ENCODE measurements around the gene CADM1.

Gene CADM1

DNA sequence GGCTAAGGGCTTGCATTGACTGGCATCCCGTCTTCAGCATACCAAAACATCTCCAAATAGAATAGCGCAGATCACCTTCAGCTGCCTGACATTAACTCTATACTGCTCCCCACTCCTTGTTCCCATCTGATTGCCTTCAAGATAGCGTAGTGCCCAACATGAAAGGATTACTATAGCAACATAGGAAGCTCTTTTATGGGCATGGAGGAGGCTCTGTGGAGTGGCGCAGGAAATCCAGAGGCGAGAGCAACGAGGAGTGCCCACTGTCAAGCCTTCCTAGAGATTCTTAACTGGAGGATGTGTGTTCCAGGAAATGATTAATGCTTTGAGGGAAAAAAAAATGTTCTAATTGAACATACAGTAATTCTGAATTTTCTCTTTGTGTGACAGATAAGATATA lies 213.3 kb downstream of the CADM1 start:
- Histone ChIP-seq H3K27ac (ENCODE audit: low read length) (no peak overlapping the region), H3K36me3 (ENCODE audit: insufficient read depth, low read length) (no peaks in the 10 kb centered on the region), H3K4me1 (ENCODE audit: insufficient read depth, low read length) (no peaks in the 10 kb centered on the region), H4K20me1 (ENCODE audit: insufficient read depth, low read length) (no peaks in the 10 kb centered on the region), H3K4me3 (ENCODE audit: low read depth in 1 of 2, low read length in 2 of 2) (no peak overlapping the region), H3K9ac (ENCODE audit: low read depth, low read length) (no peak overlapping the region), H3K27me3 (ENCODE audit: insufficient read depth, low read length, poor library complexity) (peaks cover 12% of the 10 kb centered on the region), H3K9me3 (ENCODE audit: insufficient read depth, low read length, severe bottlenecking) (no peaks in the 10 kb centered on the region), H3K79me2 (ENCODE audit: insufficient read depth, low read length) (no peaks in the 10 kb centered on the region), H2AFZ (ENCODE audit: low read depth, low read length) (no peak overlapping the region), H3K4me2 (ENCODE audit: insufficient read depth, low read length) (no peak overlapping the region)
- ATAC-seq (ENCODE audit: insufficient read depth, low read depth) (no peak), DNase-seq (no peak)
- no peak for TF ChIP-seq EZH2 (IDR thresholded peaks at IDR 0.05; ENCODE audit: borderline replicate concordance, low read depth, low read length, severe bottlenecking)
- TF ChIP-seq, protein P1, sequence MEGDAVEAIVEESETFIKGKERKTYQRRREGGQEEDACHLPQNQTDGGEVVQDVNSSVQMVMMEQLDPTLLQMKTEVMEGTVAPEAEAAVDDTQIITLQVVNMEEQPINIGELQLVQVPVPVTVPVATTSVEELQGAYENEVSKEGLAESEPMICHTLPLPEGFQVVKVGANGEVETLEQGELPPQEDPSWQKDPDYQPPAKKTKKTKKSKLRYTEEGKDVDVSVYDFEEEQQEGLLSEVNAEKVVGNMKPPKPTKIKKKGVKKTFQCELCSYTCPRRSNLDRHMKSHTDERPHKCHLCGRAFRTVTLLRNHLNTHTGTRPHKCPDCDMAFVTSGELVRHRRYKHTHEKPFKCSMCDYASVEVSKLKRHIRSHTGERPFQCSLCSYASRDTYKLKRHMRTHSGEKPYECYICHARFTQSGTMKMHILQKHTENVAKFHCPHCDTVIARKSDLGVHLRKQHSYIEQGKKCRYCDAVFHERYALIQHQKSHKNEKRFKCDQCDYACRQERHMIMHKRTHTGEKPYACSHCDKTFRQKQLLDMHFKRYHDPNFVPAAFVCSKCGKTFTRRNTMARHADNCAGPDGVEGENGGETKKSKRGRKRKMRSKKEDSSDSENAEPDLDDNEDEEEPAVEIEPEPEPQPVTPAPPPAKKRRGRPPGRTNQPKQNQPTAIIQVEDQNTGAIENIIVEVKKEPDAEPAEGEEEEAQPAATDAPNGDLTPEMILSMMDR (IDR thresholded peaks at IDR 0.05; ENCODE audit: borderline replicate concordance, extremely low read depth, low read length, poor library complexity, severe bottlenecking) = no peak

DNA sequence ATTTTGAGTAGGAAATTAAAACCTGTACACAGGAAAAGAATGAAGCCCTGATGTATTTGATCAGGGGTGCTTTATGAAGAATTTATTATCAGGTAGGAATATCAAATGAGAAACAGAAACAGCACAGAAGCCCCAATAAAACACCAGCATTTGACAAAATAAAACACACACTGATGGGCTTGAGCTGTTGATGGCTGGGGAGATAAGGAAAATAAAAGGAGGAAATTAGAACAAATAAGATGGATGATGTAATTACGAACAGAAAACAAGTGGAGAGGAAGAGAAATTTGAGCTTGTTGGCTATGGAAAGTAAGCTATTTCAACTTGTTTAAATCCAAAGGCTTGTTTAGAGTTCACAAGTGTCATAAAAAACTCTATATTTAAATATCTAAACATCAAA lies 213.7 kb downstream of the CADM1 start:
- TF ChIP-seq EZH2 (IDR thresholded peaks at IDR 0.05; ENCODE audit: borderline replicate concordance, low read depth, low read length, severe bottlenecking) = no peak
- TF ChIP-seq, protein P1 (IDR thresholded peaks at IDR 0.05; ENCODE audit: borderline replicate concordance, extremely low read depth, low read length, poor library complexity, severe bottlenecking) = no peak
- Histone ChIP-seq H3K36me3 (ENCODE audit: insufficient read depth, low read length) (no peaks in the 10 kb centered on the region), H3K4me2 (ENCODE audit: insufficient read depth, low read length) (no peak overlapping the region), H3K4me3 (ENCODE audit: low read depth in 1 of 2, low read length in 2 of 2) (no peak overlapping the region), H3K9ac (ENCODE audit: low read depth, low read length) (no peak overlapping the region), H3K9me3 (ENCODE audit: insufficient read depth, low read length, severe bottlenecking) (no peaks in the 10 kb centered on the region), H3K79me2 (ENCODE audit: insufficient read depth, low read length) (no peaks in the 10 kb centered on the region), H3K27ac (ENCODE audit: low read length) (no peak overlapping the region), H4K20me1 (ENCODE audit: insufficient read depth, low read length) (no peaks in the 10 kb centered on the region), H3K27me3 (ENCODE audit: insufficient read depth, low read length, poor library complexity) (peaks cover 15% of the 10 kb centered on the region), H3K4me1 (ENCODE audit: insufficient read depth, low read length) (no peaks in the 10 kb centered on the region), H2AFZ (ENCODE audit: low read depth, low read length) (no peak overlapping the region)
- ATAC-seq (ENCODE audit: insufficient read depth, low read depth) (no peak), DNase-seq (no peak)

DNA sequence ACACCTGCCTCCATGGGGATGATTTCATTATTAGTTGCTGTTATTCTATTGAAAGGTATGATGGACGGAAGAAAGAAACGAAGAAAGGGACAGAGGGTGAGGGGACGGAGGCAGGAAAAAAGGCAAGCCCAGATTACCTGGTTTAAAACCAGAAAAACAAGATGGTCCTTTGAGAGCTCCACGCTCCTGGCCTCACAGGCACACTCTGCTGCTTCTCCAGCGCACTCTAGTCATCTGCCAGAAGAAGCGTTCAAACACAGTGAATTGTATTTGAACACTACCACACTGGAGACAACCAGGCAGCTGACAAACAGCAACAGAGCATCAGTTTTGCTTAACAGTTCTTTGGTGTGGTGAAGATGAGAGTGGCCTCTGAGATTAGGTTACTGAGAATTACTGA lies 216.9 kb downstream of the CADM1 start:
- H3K9me3 ChIP-seq (ENCODE audit: insufficient read depth, low read length, severe bottlenecking) = no peaks in the 10 kb centered on the region
- H4K20me1 ChIP-seq (ENCODE audit: insufficient read depth, low read length) = no peaks in the 10 kb centered on the region
- H3K4me1 ChIP-seq (ENCODE audit: insufficient read depth, low read length) = no peaks in the 10 kb centered on the region
- H3K27me3 ChIP-seq (ENCODE audit: insufficient read depth, low read length, poor library complexity) = peaks cover 13% of the 10 kb centered on the region
- H3K36me3 ChIP-seq (ENCODE audit: insufficient read depth, low read length) = no peaks in the 10 kb centered on the region
- DNase-seq = no peak
- H3K4me2 ChIP-seq (ENCODE audit: insufficient read depth, low read length) = no peak overlapping the region
- H3K9ac ChIP-seq (ENCODE audit: low read depth, low read length) = no peak overlapping the region
- TF ChIP-seq, protein P1 (IDR thresholded peaks at IDR 0.05; ENCODE audit: borderline replicate concordance, extremely low read depth, low read length, poor library complexity, severe bottlenecking) = no peak
- no peak for TF ChIP-seq EZH2 (IDR thresholded peaks at IDR 0.05; ENCODE audit: borderline replicate concordance, low read depth, low read length, severe bottlenecking)
- no peak overlapping the region for H3K27ac ChIP-seq (ENCODE audit: low read length)
- no peak for ATAC-seq (ENCODE audit: insufficient read depth, low read depth)
- H3K4me3 ChIP-seq (ENCODE audit: low read depth in 1 of 2, low read length in 2 of 2) = no peak overlapping the region
- no peaks in the 10 kb centered on the region for H3K79me2 ChIP-seq (ENCODE audit: insufficient read depth, low read length)
- H2AFZ ChIP-seq (ENCODE audit: low read depth, low read length) = no peak overlapping the region

- Histone ChIP-seq H3K9me3 (ENCODE audit: insufficient read depth, low read length, severe bottlenecking) (no peaks in the 10 kb centered on the region), H4K20me1 (ENCODE audit: insufficient read depth, low read length) (no peaks in the 10 kb centered on the region), H2AFZ (ENCODE audit: low read depth, low read length) (no peak overlapping the region), H3K4me2 (ENCODE audit: insufficient read depth, low read length) (no peak overlapping the region), H3K4me1 (ENCODE audit: insufficient read depth, low read length) (no peaks in the 10 kb centered on the region), H3K36me3 (ENCODE audit: insufficient read depth, low read length) (no peaks in the 10 kb centered on the region), H3K27me3 (ENCODE audit: insufficient read depth, low read length, poor library complexity) (peaks cover 13% of the 10 kb centered on the region), H3K9ac (ENCODE audit: low read depth, low read length) (no peak overlapping the region), H3K79me2 (ENCODE audit: insufficient read depth, low read length) (no peaks in the 10 kb centered on the region), H3K27ac (ENCODE audit: low read length) (no peak overlapping the region), H3K4me3 (ENCODE audit: low read depth in 1 of 2, low read length in 2 of 2) (no peak overlapping the region)
- TF ChIP-seq EZH2 (IDR thresholded peaks at IDR 0.05; ENCODE audit: borderline replicate concordance, low read depth, low read length, severe bottlenecking) = no peak
- TF ChIP-seq, protein P1 (IDR thresholded peaks at IDR 0.05; ENCODE audit: borderline replicate concordance, extremely low read depth, low read length, poor library complexity, severe bottlenecking) = no peak
- ATAC-seq (ENCODE audit: insufficient read depth, low read depth) = no peak
- DNase-seq = no peak
Observed at GRCh38 chr11:115286614-115287013, 217.6 kb downstream of the CADM1 start.

Measured in DND-41 (cell line).